Endothelial cell (in vitro differentiated cells): ENCODE measurements around the gene TMEM204. TPM values are rescaled to one million over a fixed set of nuclear protein-coding genes. Genes with fewer than 3 reads are reported as not detected.

ENCODE experiments used
- DNase-seq: peaks from one replicate; pipeline ENCODE4 v3.0.0; 2021; ENCODE audit warnings: low spot score
- H3K27ac Mint-ChIP-seq: one replicate; pipeline ENCODE4 v1.8.0; 2021; ENCODE audit warnings: mixed read lengths, inconsistent platforms; ENCODE audit not compliant: unreplicated experiment
- H3K27me3 Mint-ChIP-seq: one replicate; pipeline ENCODE4 v1.8.0; 2021; ENCODE audit warnings: mild to moderate bottlenecking, moderate library complexity, mixed read lengths, inconsistent platforms; ENCODE audit not compliant: unreplicated experiment
- H3K36me3 Mint-ChIP-seq: one replicate; pipeline ENCODE4 v1.8.0; 2021; ENCODE audit warnings: mild to moderate bottlenecking, low read depth, mixed read lengths, inconsistent platforms; ENCODE audit not compliant: unreplicated experiment
- H3K4me1 Mint-ChIP-seq: one replicate; pipeline ENCODE4 v1.8.0; 2021; ENCODE audit warnings: mild to moderate bottlenecking, mixed read lengths, inconsistent platforms; ENCODE audit not compliant: unreplicated experiment
- H3K4me3 Mint-ChIP-seq: one replicate; pipeline ENCODE4 v1.8.0; 2021; ENCODE audit warnings: mild to moderate bottlenecking, mixed read lengths, inconsistent platforms; ENCODE audit not compliant: unreplicated experiment
- H3K9me3 Mint-ChIP-seq: one replicate; pipeline ENCODE4 v1.8.0; 2021; ENCODE audit warnings: mixed read lengths, inconsistent platforms; ENCODE audit not compliant: unreplicated experiment
- total RNA-seq: library from RNA; stranded (reverse); fragmentation: NEBNext Ultra II Directional; extraction: Animal tissue kit (Norgen Biotek cat#: 25700); gene quantifications from one replicate; pipeline ENCODE4 v1.2.1, GENCODE V29; 2021; ENCODE audit not compliant: unreplicated experiment
- TF ChIP-seq, protein P1 (sequence below): fragments of 200-600 bp; sonication (generic); IDR thresholded peaks from one replicate; pipeline ENCODE4 v1.5.0; 2021; ENCODE audit warnings: antibody characterized with exemption; ENCODE audit not compliant: unreplicated experiment

TMEM204 gene
- total RNA-seq, 1 donor from 2014 or later: 66.3 TPM

DNA sequence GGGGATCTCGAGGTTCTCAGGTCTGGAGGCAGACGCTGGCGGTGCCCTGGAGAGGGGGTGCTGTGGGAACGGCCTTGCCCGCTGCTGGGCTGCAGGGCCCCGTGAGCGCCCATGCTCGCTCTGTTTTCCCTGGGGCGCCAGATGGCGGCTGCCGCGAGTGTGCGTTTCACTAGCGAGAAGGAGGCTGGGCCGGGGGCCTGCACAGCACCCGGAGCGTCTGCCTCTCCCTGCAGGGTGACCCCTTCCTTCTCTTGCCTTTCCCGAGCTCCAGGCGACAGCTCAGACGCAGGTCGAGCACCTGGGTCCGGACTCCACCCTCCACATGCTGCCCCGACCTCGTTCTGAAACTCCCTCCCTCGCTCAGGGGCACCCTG lies 37.6 kb upstream of the TMEM204 start:
- no peak overlapping the region for H3K4me3 Mint-ChIP-seq

DNA sequence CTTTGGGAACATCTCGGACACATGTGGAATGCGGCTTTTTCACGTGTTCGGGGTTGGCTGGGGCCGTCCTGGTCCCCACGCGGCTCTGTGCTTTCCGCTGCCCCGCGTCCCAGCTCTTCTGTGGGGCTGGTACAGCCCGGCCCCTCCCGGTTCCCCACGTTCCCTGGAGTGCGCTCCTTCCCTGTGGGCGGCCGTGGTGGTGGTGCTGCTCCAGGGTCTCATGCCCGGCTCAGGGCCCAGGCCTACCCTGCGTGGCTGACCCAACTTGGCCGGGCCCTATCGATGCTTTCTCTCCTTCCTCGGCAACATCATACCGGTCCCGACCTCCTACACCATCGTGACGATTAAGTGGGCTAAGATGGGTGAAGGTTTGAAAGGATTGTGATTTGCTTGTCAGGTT lies 37.0 kb upstream of the TMEM204 start:
- peaks cover 8% of the 10 kb centered on the region for H3K27me3 Mint-ChIP-seq
- peaks cover 7% of the 10 kb centered on the region for H3K36me3 Mint-ChIP-seq

More for the DNA sequence above, 37.6 kb upstream of the TMEM204 start:
- no peak for DNase-seq
- H3K9me3 Mint-ChIP-seq: no peaks in the 10 kb centered on the region
- peaks cover 8% of the 10 kb centered on the region for H3K4me1 Mint-ChIP-seq
- no peak overlapping the region for H3K27ac Mint-ChIP-seq
- H3K27me3 Mint-ChIP-seq: peaks cover 9% of the 10 kb centered on the region
- peaks cover 7% of the 10 kb centered on the region for H3K36me3 Mint-ChIP-seq
- TF ChIP-seq, protein P1, sequence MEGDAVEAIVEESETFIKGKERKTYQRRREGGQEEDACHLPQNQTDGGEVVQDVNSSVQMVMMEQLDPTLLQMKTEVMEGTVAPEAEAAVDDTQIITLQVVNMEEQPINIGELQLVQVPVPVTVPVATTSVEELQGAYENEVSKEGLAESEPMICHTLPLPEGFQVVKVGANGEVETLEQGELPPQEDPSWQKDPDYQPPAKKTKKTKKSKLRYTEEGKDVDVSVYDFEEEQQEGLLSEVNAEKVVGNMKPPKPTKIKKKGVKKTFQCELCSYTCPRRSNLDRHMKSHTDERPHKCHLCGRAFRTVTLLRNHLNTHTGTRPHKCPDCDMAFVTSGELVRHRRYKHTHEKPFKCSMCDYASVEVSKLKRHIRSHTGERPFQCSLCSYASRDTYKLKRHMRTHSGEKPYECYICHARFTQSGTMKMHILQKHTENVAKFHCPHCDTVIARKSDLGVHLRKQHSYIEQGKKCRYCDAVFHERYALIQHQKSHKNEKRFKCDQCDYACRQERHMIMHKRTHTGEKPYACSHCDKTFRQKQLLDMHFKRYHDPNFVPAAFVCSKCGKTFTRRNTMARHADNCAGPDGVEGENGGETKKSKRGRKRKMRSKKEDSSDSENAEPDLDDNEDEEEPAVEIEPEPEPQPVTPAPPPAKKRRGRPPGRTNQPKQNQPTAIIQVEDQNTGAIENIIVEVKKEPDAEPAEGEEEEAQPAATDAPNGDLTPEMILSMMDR: no peak

DNA sequence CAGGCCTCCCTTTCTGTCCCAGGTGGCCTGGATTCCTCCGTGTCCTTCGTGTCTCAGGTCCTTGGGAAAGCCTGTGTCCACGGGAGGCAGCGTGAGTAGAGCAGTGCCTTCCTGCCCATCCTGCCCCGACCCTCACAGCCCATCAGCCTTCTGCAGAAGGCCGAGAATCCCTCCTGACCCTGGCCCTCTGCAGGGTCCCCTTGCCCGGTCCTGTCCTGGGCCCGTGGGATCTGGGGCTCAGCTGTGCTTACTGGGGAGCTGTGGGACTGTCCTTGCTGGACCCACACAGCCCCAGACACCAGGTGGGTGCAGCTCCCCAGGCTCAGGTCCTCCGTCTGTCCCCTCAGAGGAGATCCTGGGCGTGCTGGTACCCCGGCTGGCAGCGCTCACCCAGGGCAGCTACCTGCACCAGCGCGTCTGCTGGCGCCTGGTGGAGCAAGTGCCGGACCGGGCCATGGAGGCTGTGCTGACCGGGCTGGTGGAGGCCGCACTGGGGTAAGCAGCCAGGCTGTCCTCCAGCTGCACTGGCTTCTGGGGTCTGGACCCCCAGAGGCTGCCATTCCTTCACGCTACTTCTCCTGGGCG lies 36.4 kb upstream of the TMEM204 start:
- H3K27me3 Mint-ChIP-seq: peaks cover 8% of the 10 kb centered on the region
- DNase-seq: no peak
- H3K4me1 Mint-ChIP-seq: peaks cover 8% of the 10 kb centered on the region
- H3K27ac Mint-ChIP-seq: no peak overlapping the region
- H3K36me3 Mint-ChIP-seq: peaks cover 7% of the 10 kb centered on the region
- no peaks in the 10 kb centered on the region for H3K9me3 Mint-ChIP-seq
- TF ChIP-seq, protein P1: no peak
- no peak overlapping the region for H3K4me3 Mint-ChIP-seq

More for the DNA sequence above, 37.0 kb upstream of the TMEM204 start:
- DNase-seq: no peak
- H3K27ac Mint-ChIP-seq: no peak overlapping the region
- TF ChIP-seq, protein P1: no peak
- H3K4me1 Mint-ChIP-seq: peaks cover 8% of the 10 kb centered on the region
- no peaks in the 10 kb centered on the region for H3K9me3 Mint-ChIP-seq
- H3K4me3 Mint-ChIP-seq: no peak overlapping the region

DNA sequence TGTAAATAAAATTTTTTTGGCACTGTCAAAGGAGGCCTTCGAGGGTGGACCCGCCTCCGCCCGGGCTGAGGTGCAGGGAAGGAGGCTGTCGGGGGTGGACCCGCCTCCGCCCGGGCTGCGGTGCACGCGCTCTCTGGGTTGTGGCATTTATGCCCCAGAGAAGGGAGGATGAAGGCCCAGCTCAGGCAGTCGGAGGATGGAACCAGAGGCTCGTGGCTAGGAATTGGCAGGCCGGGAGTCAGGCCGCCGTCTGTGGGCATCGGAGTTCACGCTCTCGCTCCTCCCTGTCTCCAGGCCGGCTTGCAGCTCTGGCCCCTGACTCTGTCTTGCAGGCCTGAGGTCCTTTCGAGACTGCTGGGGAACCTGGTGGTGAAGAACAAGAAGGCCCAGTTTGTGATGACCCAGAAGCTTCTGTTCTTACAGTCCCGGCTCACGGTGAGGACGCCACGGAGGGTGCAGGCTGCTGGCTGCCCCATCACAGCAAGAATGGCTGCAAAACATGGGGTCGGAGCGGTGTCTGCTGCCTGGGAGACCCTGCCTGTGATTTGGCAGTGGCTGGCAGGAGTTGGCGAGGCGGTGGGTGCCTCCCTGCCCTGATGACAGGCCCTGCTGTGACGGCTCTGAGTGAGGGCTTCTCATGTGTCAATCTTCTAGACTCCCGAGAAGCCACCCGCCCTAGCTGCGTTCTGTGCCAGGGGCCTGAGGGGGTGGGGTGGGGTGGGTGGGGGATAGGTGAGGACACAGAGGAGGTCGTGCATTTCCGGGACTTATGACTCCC lies 34.4 kb upstream of the TMEM204 start:
- peaks cover 15% of the 10 kb centered on the region for H3K36me3 Mint-ChIP-seq
- no peak overlapping the region for H3K4me3 Mint-ChIP-seq
- TF ChIP-seq, protein P1: no peak
- H3K27me3 Mint-ChIP-seq: peaks cover 5% of the 10 kb centered on the region
- no peak for DNase-seq
- no peaks in the 10 kb centered on the region for H3K9me3 Mint-ChIP-seq
- H3K27ac Mint-ChIP-seq: no peak overlapping the region
- no peaks in the 10 kb centered on the region for H3K4me1 Mint-ChIP-seq
